H9 (cell line): ENCODE measurements around the gene PLA1A. TPM values are rescaled to one million over a fixed set of nuclear protein-coding genes. Genes with fewer than 3 reads are reported as not detected.

Experiments
- DNase-seq: peaks from one replicate; pipeline ENCODE4 v3.0.0-alpha.2; 2017
- H2AFZ ChIP-seq: one replicate; pipeline ENCODE4 v1.6.1; 2013; ENCODE audit warnings: mild to moderate bottlenecking, low read length, control low read depth, moderate library complexity
- H2AK5ac ChIP-seq: 2 replicates; pipeline ENCODE4 v1.6.1; 2013; ENCODE audit warnings: low read length, control low read depth, mixed read lengths; ENCODE audit not compliant: insufficient read length
- H2BK120ac ChIP-seq: one replicate; pipeline ENCODE4 v1.6.1; 2013; ENCODE audit warnings: low read depth, mild to moderate bottlenecking, low read length, control low read depth, inconsistent platforms; ENCODE audit not compliant: poor library complexity, severe bottlenecking
- H2BK12ac ChIP-seq: 2 replicates; pipeline ENCODE4 v1.6.1; 2013; ENCODE audit warnings: low read length, control low read depth, mixed read lengths, low read depth; ENCODE audit not compliant: insufficient read length
- H2BK15ac ChIP-seq: 2 replicates; pipeline ENCODE4 v1.6.1; 2013; ENCODE audit warnings: low read depth, low read length, control low read depth
- H2BK20ac ChIP-seq: one replicate; pipeline ENCODE4 v1.6.1; 2013; ENCODE audit warnings: low read depth, mild to moderate bottlenecking, low read length, control low read depth, inconsistent platforms; ENCODE audit not compliant: poor library complexity, severe bottlenecking
- H2BK5ac ChIP-seq: 2 replicates; pipeline ENCODE4 v1.6.1; 2013; ENCODE audit warnings: low read length, control low read depth, mixed read lengths; ENCODE audit not compliant: insufficient read length
- H3K14ac ChIP-seq: 2 replicates; pipeline ENCODE4 v1.6.1; 2013; ENCODE audit warnings: low read length, control low read depth; ENCODE audit not compliant: insufficient read depth
- H3K18ac ChIP-seq: 2 replicates; pipeline ENCODE4 v1.6.1; 2013; ENCODE audit warnings: low read depth, mild to moderate bottlenecking, mixed read lengths, low read length, control low read depth; ENCODE audit not compliant: insufficient read length
- H3K23ac ChIP-seq: 2 replicates; pipeline ENCODE4 v1.6.1; 2013; ENCODE audit warnings: low read length, control low read depth, mixed read lengths, low read depth; ENCODE audit not compliant: insufficient read length
- H3K23me2 ChIP-seq: 2 replicates; pipeline ENCODE4 v1.6.1; 2013; ENCODE audit warnings: low read depth, mild to moderate bottlenecking, mixed read lengths, low read length, control low read depth; ENCODE audit not compliant: insufficient read length, poor library complexity, severe bottlenecking
- H3K27ac ChIP-seq: 2 replicates; pipeline ENCODE4 v1.5.1; 2013; ENCODE audit warnings: low read length, control low read depth, mixed read lengths, low read depth; ENCODE audit not compliant: insufficient read length
- H3K27me3 ChIP-seq: 2 replicates; pipeline ENCODE4 v1.6.1; 2013; ENCODE audit warnings: low read length, control low read depth, inconsistent platforms; ENCODE audit not compliant: insufficient read depth
- H3K4ac ChIP-seq: 2 replicates; pipeline ENCODE4 v1.6.1; 2013; ENCODE audit warnings: low read depth, mild to moderate bottlenecking, control low read depth, inconsistent platforms, low read length, moderate library complexity
- H3K4me1 ChIP-seq: 2 replicates; pipeline ENCODE4 v1.6.1; 2013; ENCODE audit warnings: low read length, control low read depth, inconsistent platforms; ENCODE audit not compliant: insufficient read depth
- H3K4me2 ChIP-seq: 2 replicates; pipeline ENCODE4 v1.6.1; 2013; ENCODE audit warnings: low read length, control low read depth, mixed read lengths; ENCODE audit not compliant: insufficient read length, insufficient read depth
- H3K56ac ChIP-seq: 2 replicates; pipeline ENCODE4 v1.6.1; 2013; ENCODE audit warnings: low read depth, mild to moderate bottlenecking, mixed read lengths, low read length, control low read depth; ENCODE audit not compliant: insufficient read length
- H3K79me1 ChIP-seq: 2 replicates; pipeline ENCODE4 v1.6.1; 2013; ENCODE audit warnings: low read depth, mild to moderate bottlenecking, moderate library complexity, low read length, control low read depth, inconsistent platforms; ENCODE audit not compliant: insufficient read depth, poor library complexity, severe bottlenecking
- H3K79me2 ChIP-seq: 2 replicates; pipeline ENCODE4 v1.6.1; 2013; ENCODE audit warnings: low read length, control low read depth, inconsistent platforms; ENCODE audit not compliant: insufficient read depth
- H3K9ac ChIP-seq: 2 replicates; pipeline ENCODE4 v1.6.1; 2013; ENCODE audit warnings: low read length, control low read depth, mixed read lengths; ENCODE audit not compliant: insufficient read length; ENCODE audit errors: extremely low read depth
- H3K9me3 ChIP-seq: one replicate; pipeline ENCODE4 v1.6.1; 2013; ENCODE audit warnings: low read depth, low read length, inconsistent platforms; ENCODE audit not compliant: control insufficient read depth
- H3T11ph ChIP-seq: one replicate; pipeline ENCODE4 v1.6.1; 2013; ENCODE audit warnings: mild to moderate bottlenecking, low read length, control low read depth, inconsistent platforms
- H4K20me1 ChIP-seq: one replicate; pipeline ENCODE4 v1.6.1; 2013; ENCODE audit not compliant: control insufficient read depth, insufficient read length, insufficient read depth
- H4K5ac ChIP-seq: 2 replicates; pipeline ENCODE4 v1.6.1; 2013; ENCODE audit warnings: low read depth, mild to moderate bottlenecking, mixed read lengths, low read length, control low read depth; ENCODE audit not compliant: insufficient read length
- H4K8ac ChIP-seq: replicated peaks from 2 replicates; pipeline ENCODE4 v1.6.1; 2013; ENCODE audit warnings: low read length, control low read depth, mixed read lengths, low read depth; ENCODE audit not compliant: insufficient read length
- H4K91ac ChIP-seq: 2 replicates; pipeline ENCODE4 v1.6.1; 2013; ENCODE audit warnings: low read depth, mild to moderate bottlenecking, moderate library complexity, mixed read lengths, low read length, control low read depth; ENCODE audit not compliant: insufficient read length
- H3K27ac Mint-ChIP-seq, 3 experiments: 2 replicates in 2 of 3; 3 replicates in 1 of 3; pipeline ENCODE4 v1.8.0; 2020 to 2021; ENCODE audit warnings: mixed read lengths in 3 of 3, mild to moderate bottlenecking in 1 of 3, moderate library complexity in 1 of 3
- H3K27me3 Mint-ChIP-seq: 2 replicates; pipeline ENCODE4 v1.8.0; 2021; ENCODE audit warnings: low read depth, mild to moderate bottlenecking, moderate library complexity, mixed read lengths
- H3K36me3 Mint-ChIP-seq, 3 experiments: 2 replicates in 2 of 3; 3 replicates in 1 of 3; pipeline ENCODE4 v1.8.0; 2020 to 2021; ENCODE audit warnings: low read depth in 3 of 3, mixed read lengths in 3 of 3; ENCODE audit not compliant: insufficient read depth in 1 of 3
- H3K4me1 Mint-ChIP-seq, 2 experiments: 2 replicates each; pipeline ENCODE4 v1.8.0; 2020; ENCODE audit warnings: mixed read lengths in 2 of 2
- H3K4me3 Mint-ChIP-seq, 2 experiments: 2 replicates in 1 of 2; 3 replicates in 1 of 2; pipeline ENCODE4 v1.8.0; 2020 to 2021; ENCODE audit warnings: mild to moderate bottlenecking in 2 of 2, mixed read lengths in 2 of 2, moderate library complexity in 1 of 2
- H3K9me3 Mint-ChIP-seq, 2 experiments: 2 replicates in 1 of 2; 3 replicates in 1 of 2; pipeline ENCODE4 v1.8.0; 2020; ENCODE audit warnings: mild to moderate bottlenecking in 2 of 2, mixed read lengths in 2 of 2, moderate library complexity in 1 of 2
- WGBS: extraction: QIAGEN DNeasy Blood & Tissue Kit; methylation state at CpG from one replicate; pipeline ENCODE4 v1.1.7; 2013; ENCODE audit warnings: missing lambda C conversion rate, low lambda C conversion rate, mixed read lengths; ENCODE audit not compliant: insufficient read length; ENCODE audit errors: extremely low coverage; 5-methylcytosine and 5-hydroxymethylcytosine counted together
- total RNA-seq: library from RNA; stranded (reverse); gene quantifications from 2 replicates; pipeline ENCODE4 v1.2.1, GENCODE V29; 2021
- TF ChIP-seq, protein P1 (sequence below): fragments of 200-600 bp; sonication (generic); conservative IDR thresholded peaks from 3 replicates; pipeline ENCODE4 v1.8.0; 2021; ENCODE audit warnings: antibody characterized with exemption, mild to moderate bottlenecking

The PLA1A gene
- total RNA-seq, 1 experiment from 2014 or later: not detected

DNA sequence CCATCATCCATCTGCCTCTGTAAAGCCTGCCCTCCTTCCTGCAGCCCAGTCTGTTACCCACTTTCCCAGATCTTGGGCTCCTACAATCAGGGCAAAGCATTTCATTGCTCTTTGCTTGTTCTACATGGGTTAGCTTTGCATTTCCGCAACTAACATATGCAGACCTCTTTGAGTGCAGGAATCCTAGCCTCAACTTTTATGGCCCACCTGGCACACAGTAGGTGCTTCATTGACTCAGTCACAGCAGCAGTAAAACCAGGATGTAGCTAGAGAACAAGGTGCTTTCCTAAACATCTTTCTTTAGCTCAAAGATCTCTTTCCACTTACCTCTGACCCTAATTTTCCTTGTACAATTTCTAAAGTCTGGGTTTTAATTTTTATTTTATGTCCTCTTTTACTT is 41.8 kb upstream of the PLA1A start:
- H3K79me1 ChIP-seq: no peaks in the 10 kb centered on the region
- H3K4me2 ChIP-seq: no peak overlapping the region
- no peak overlapping the region for H3K18ac ChIP-seq
- H3K27ac ChIP-seq: no peak overlapping the region
- H2AFZ ChIP-seq: no peak overlapping the region
- WGBS: no CpG with 5 or more reads among the region's 1 CpG
- no peak overlapping the region for H4K5ac ChIP-seq
- no peak overlapping the region for H2BK20ac ChIP-seq
- H3K9ac ChIP-seq: no peak overlapping the region
- TF ChIP-seq, protein P1, sequence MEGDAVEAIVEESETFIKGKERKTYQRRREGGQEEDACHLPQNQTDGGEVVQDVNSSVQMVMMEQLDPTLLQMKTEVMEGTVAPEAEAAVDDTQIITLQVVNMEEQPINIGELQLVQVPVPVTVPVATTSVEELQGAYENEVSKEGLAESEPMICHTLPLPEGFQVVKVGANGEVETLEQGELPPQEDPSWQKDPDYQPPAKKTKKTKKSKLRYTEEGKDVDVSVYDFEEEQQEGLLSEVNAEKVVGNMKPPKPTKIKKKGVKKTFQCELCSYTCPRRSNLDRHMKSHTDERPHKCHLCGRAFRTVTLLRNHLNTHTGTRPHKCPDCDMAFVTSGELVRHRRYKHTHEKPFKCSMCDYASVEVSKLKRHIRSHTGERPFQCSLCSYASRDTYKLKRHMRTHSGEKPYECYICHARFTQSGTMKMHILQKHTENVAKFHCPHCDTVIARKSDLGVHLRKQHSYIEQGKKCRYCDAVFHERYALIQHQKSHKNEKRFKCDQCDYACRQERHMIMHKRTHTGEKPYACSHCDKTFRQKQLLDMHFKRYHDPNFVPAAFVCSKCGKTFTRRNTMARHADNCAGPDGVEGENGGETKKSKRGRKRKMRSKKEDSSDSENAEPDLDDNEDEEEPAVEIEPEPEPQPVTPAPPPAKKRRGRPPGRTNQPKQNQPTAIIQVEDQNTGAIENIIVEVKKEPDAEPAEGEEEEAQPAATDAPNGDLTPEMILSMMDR: no peak
- no peak overlapping the region for H2AK5ac ChIP-seq
- Mint-ChIP-seq H3K36me3 (no peaks in the 10 kb centered on the region), H3K9me3 (no peaks in the 10 kb centered on the region), H3K27me3 (peaks cover 4% of the 10 kb centered on the region), H3K4me3 (no peak overlapping the region), H3K27ac (no peak overlapping the region; a peak in 1 of 7 replicates), H3K4me1 (peaks cover 4 to 10% of the 10 kb centered on the region in 2 experiments; a peak in 3 of 4 replicates)
- no peak overlapping the region for H3K23ac ChIP-seq
- H3K14ac ChIP-seq: no peak overlapping the region
- no peak overlapping the region for H2BK5ac ChIP-seq
- H2BK120ac ChIP-seq: no peak overlapping the region
- no peaks in the 10 kb centered on the region for H3K4me1 ChIP-seq
- no peaks in the 10 kb centered on the region for H3K79me2 ChIP-seq
- no peak overlapping the region for H2BK12ac ChIP-seq
- H4K20me1 ChIP-seq: no peaks in the 10 kb centered on the region
- no peaks in the 10 kb centered on the region for H3K23me2 ChIP-seq
- no peak overlapping the region for H3K4ac ChIP-seq
- H3K56ac ChIP-seq: no peak overlapping the region
- no peak for DNase-seq
- no peak overlapping the region for H4K91ac ChIP-seq
- no peaks in the 10 kb centered on the region for H3K9me3 ChIP-seq
- H3T11ph ChIP-seq: no peak overlapping the region
- H3K27me3 ChIP-seq: no peaks in the 10 kb centered on the region
- H2BK15ac ChIP-seq: no peak overlapping the region
- H4K8ac ChIP-seq: no peak overlapping the region
